Smooth muscle cell (in vitro differentiated cells): Measurements from ENCODE around the gene MROH2A. TPM values are rescaled to one million over a fixed set of nuclear protein-coding genes. Genes with fewer than 3 reads are reported as not detected.

Experiments
- DNase-seq: peaks from one replicate; lab custom pipeline; 2025; ENCODE audit not compliant: unreplicated experiment; lab: John Stamatoyannopoulos, UW
- H2AFZ ChIP-seq: fragments of 200-600 bp; sonication (generic); 2 replicates; pipeline ENCODE4 v1.6.0; 2016; ENCODE audit warnings: antibody characterized with exemption, low read depth, mild to moderate bottlenecking
- H3F3A ChIP-seq: fragments of 200-600 bp; sonication (generic); 2 replicates; pipeline ENCODE4 v1.6.0; 2017; ENCODE audit warnings: antibody characterized with exemption, low read depth
- H3K27ac ChIP-seq: fragments of 200-600 bp; sonication (generic); 2 replicates; pipeline ENCODE4 v1.5.1; 2016; ENCODE audit warnings: low read depth, mild to moderate bottlenecking
- H3K27me3 ChIP-seq: fragments of 200-600 bp; sonication (generic); 2 replicates; pipeline ENCODE4 v1.6.1; 2016; ENCODE audit warnings: low read depth, mild to moderate bottlenecking
- H3K36me3 ChIP-seq: fragments of 200-600 bp; sonication (generic); 2 replicates; pipeline ENCODE4 v1.5.1; 2016; ENCODE audit warnings: low read depth
- H3K4me1 ChIP-seq: fragments of 200-600 bp; sonication (generic); 2 replicates; pipeline ENCODE4 v1.5.1; 2016; ENCODE audit warnings: low read depth
- H3K4me2 ChIP-seq: fragments of 200-600 bp; sonication (generic); 2 replicates; pipeline ENCODE4 v1.6.0; 2016; ENCODE audit warnings: mild to moderate bottlenecking
- H3K4me3 ChIP-seq: fragments of 200-600 bp; sonication (generic); 2 replicates; pipeline ENCODE4 v1.5.1; 2016; ENCODE audit warnings: mild to moderate bottlenecking
- H3K79me2 ChIP-seq: fragments of 200-600 bp; sonication (generic); 2 replicates; pipeline ENCODE4 v1.6.0; 2016; ENCODE audit warnings: low read depth, mild to moderate bottlenecking
- H3K9ac ChIP-seq: fragments of 200-600 bp; sonication (generic); 2 replicates; pipeline ENCODE4 v1.6.0; 2016; ENCODE audit warnings: low read depth
- H3K9me3 ChIP-seq: fragments of 200-600 bp; sonication (generic); replicated peaks from 2 replicates; pipeline ENCODE4 v1.5.1; 2016; ENCODE audit warnings: low read depth
- H4K20me1 ChIP-seq: fragments of 200-600 bp; sonication (generic); 2 replicates; pipeline ENCODE4 v1.6.0; 2016; ENCODE audit warnings: low read depth
- WGBS: methylation state at CpG from one replicate; pipeline ENCODE4 v1.1.7; 2016; ENCODE audit warnings: low lambda C conversion rate; 5-methylcytosine and 5-hydroxymethylcytosine counted together
- polyA plus RNA-seq: library from polyadenylated mRNA; unstranded; fragments of >200 nt; fragmentation: Nextera tagmentation; extraction: Ambion mirVana; gene quantifications from 2 replicates; pipeline ENCODE4 v1.2.1, GENCODE V29; 2016
- total RNA-seq: library from RNA; depleted of rRNA; stranded (reverse); fragments of >200 nt; gene quantifications from 2 replicates; pipeline ENCODE4 v1.2.3, GENCODE V29; 2014
- TF ChIP-seq, protein P1 (sequence below): fragments of 200-600 bp; sonication (generic); IDR thresholded peaks from 2 replicates; pipeline ENCODE4 v1.5.1; 2017; ENCODE audit warnings: borderline replicate concordance, mild to moderate bottlenecking, antibody characterized with exemption; ENCODE audit not compliant: insufficient read depth, poor library complexity, severe bottlenecking

The MROH2A gene
- total and polyA plus RNA-seq, 2 experiments from 2014 or later = not detected

DNA sequence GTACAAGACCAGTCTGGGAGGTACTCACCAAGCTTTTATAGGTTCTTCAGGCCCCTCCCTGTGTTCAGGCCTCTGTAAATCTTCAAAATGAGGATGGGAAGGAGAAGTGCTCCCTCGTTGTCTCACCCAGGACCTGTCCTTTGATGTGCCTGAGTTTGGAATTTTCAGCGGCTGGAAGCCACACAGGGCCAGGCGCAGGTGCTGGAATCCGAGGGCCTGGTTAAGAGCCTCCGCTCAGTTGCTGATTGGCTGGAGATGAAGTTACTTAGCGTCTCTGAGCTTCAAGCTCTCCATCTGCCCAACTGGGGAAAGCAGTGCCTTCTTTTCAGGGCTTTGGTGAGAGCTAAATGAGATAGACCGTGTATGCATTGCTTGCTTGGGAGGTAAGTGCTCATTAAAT is 46.2 kb downstream of the MROH2A start:
- no peaks in the 10 kb centered on the region for H3F3A ChIP-seq
- no peak overlapping the region for H3K4me3 ChIP-seq
- TF ChIP-seq, protein P1, sequence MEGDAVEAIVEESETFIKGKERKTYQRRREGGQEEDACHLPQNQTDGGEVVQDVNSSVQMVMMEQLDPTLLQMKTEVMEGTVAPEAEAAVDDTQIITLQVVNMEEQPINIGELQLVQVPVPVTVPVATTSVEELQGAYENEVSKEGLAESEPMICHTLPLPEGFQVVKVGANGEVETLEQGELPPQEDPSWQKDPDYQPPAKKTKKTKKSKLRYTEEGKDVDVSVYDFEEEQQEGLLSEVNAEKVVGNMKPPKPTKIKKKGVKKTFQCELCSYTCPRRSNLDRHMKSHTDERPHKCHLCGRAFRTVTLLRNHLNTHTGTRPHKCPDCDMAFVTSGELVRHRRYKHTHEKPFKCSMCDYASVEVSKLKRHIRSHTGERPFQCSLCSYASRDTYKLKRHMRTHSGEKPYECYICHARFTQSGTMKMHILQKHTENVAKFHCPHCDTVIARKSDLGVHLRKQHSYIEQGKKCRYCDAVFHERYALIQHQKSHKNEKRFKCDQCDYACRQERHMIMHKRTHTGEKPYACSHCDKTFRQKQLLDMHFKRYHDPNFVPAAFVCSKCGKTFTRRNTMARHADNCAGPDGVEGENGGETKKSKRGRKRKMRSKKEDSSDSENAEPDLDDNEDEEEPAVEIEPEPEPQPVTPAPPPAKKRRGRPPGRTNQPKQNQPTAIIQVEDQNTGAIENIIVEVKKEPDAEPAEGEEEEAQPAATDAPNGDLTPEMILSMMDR = no peak
- no peak overlapping the region for H3K9ac ChIP-seq
- 73% methylated on average over 7 of the region's 7 CpGs for WGBS
- no peaks in the 10 kb centered on the region for H3K36me3 ChIP-seq
- H3K4me2 ChIP-seq = no peak overlapping the region
- no peaks in the 10 kb centered on the region for H4K20me1 ChIP-seq
- H3K9me3 ChIP-seq = no peaks in the 10 kb centered on the region
- H3K4me1 ChIP-seq = no peaks in the 10 kb centered on the region
- no peaks in the 10 kb centered on the region for H3K27me3 ChIP-seq
- H2AFZ ChIP-seq = no peak overlapping the region
- H3K27ac ChIP-seq = no peak overlapping the region
- DNase-seq = no peak
- H3K79me2 ChIP-seq = no peaks in the 10 kb centered on the region

- Histone ChIP-seq H2AFZ (no peak overlapping the region), H3K27ac (no peak overlapping the region), H3K36me3 (no peaks in the 10 kb centered on the region), H3K9me3 (no peaks in the 10 kb centered on the region), H3K9ac (no peak overlapping the region), H3F3A (no peaks in the 10 kb centered on the region), H3K4me3 (no peak overlapping the region), H3K79me2 (no peaks in the 10 kb centered on the region), H4K20me1 (no peaks in the 10 kb centered on the region), H3K4me1 (peaks cover 7% of the 10 kb centered on the region), H3K4me2 (no peak overlapping the region), H3K27me3 (no peaks in the 10 kb centered on the region)
- TF ChIP-seq, protein P1 = no peak
- no peak for DNase-seq
- 86% methylated on average over 24 of the region's 24 CpGs for WGBS
These were observed 50.5 kb downstream of the MROH2A start for GRCh38 chr2:233828546-233829192.

DNA sequence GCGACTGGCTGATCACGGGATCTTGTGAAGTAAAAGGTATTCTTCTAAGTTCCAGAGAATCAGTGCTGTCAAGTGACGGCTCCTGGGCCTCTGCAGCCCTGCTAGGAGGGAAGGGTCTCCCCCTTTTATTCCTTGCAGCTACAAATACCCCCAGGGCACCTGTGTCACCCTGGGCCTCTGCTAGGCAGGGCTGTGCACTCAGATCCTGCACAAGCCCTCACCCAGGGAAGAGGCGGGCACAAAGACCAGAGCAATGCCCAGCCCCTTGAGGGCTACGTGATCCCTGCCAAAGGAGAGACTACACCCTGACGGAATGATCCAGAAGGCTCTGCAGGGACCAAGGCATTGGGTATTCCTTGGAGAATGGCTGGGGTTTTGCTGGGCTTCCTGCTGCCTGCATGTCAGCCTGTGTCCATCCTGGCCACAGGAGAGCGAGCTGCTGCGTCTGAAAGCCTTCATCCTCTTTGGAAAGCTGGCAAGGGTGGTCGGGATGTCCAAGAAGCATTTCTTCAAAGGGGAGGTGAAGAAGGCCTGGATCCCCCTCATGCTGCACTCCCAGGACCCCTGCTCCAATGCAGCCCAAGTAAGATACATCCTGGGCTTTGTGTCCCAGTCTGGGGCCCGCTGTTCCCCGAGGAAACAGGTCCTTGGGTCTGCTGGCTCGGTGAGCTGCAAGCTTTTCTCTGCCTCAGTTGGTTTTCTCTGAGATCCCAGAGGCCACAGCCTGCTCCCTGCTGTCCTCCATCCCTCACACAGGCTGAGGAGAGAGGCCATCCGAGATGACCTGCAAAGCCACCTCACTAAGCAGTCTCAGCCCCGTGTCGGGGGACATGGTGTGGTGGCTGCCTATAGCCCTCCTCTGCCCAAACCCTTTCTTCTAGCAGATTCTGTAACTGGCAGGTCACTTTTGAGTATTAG is 51.3 kb downstream of the MROH2A start:
- Histone ChIP-seq H3K36me3 (no peaks in the 10 kb centered on the region), H3K27ac (no peak overlapping the region), H3K79me2 (no peaks in the 10 kb centered on the region), H3F3A (no peaks in the 10 kb centered on the region), H3K27me3 (no peaks in the 10 kb centered on the region), H4K20me1 (no peaks in the 10 kb centered on the region), H3K4me2 (no peak overlapping the region), H3K4me1 (peaks cover 7% of the 10 kb centered on the region), H3K4me3 (no peak overlapping the region), H3K9me3 (no peaks in the 10 kb centered on the region), H2AFZ (no peak overlapping the region), H3K9ac (no peak overlapping the region)
- TF ChIP-seq, protein P1 = no peak
- 87% methylated on average over 15 of the region's 15 CpGs for WGBS
- no peak for DNase-seq
